ENCODE data around the gene SYP. TPM values are rescaled to one million over a fixed set of nuclear protein-coding genes. Genes with fewer than 3 reads are reported as not detected.
A peak's percentile ranks its signal among the peaks of the same experiment; 100 is the strongest.

SYP gene
- total and polyA plus RNA-seq, 9 of the 15 experiments (the other 6 are each of a cell fraction or from before 2014, with no cell fraction given): 0.48 to 5.1 (median 2.6) TPM

DNA sequence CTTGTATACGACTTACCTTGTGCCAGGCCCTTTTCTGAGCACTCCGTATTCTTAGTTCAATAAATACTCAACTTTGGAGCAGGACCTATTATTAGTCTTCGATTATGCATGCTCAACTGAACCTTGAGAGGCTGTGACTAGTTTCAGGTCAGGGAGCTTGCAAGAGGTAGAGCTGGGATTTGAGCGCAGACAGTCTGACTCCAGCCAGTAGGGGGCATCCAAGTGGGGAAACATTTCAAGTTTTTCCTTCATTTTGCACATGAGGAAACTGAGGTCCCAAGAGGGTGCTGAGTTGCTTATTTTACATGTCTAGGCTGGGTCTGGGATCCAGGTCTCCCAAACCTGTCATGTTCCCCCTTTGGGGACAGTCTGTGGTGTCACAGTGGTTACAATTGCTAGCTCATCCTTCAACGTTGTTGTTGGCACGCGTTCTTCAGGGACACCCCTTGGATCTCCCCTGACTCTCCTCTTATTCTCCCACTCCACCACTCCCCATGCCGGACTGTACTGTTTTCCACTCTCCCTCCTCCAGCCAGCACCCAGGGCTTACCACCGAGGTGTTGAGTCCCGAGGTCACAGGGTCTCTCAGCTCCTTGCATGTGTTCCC, 7.2 kb downstream of the SYP start (continued):
- TF ChIP-seq, protein P1, sequence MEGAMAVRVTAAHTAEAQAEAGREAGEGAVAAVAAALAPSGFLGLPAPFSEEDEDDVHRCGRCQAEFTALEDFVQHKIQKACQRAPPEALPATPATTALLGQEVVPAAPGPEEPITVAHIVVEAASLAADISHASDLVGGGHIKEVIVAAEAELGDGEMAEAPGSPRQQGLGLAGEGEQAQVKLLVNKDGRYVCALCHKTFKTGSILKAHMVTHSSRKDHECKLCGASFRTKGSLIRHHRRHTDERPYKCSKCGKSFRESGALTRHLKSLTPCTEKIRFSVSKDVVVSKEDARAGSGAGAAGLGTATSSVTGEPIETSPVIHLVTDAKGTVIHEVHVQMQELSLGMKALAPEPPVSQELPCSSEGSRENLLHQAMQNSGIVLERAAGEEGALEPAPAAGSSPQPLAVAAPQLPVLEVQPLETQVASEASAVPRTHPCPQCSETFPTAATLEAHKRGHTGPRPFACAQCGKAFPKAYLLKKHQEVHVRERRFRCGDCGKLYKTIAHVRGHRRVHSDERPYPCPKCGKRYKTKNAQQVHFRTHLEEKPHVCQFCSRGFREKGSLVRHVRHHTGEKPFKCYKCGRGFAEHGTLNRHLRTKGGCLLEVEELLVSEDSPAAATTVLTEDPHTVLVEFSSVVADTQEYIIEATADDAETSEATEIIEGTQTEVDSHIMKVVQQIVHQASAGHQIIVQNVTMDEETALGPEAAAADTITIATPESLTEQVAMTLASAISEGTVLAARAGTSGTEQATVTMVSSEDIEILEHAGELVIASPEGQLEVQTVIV (CRISPR knock-in tag; IDR thresholded peaks at IDR 0.05; ENCODE audit: borderline replicate concordance): no peak
- TF ChIP-seq GATA2 (CRISPR knock-in tag; IDR thresholded peaks at IDR 0.05) (no peak), TRIM28 (IDR thresholded peaks at IDR 0.05) (no peak), SREBF2 (CRISPR knock-in tag; IDR thresholded peaks at IDR 0.05) (0 out of 2 replicates have a peak, but pooled peaks have one; percentile 64), TCFL5 (CRISPR knock-in tag; conservative IDR thresholded peaks at IDR 0.05) (no peak), YY1 (IDR thresholded peaks at IDR 0.05; ENCODE audit: borderline replicate concordance in 1 of 3, control insufficient read depth in 1 of 3, extremely low read depth in 1 of 3, insufficient read depth in 3 of 3, insufficient read length in 1 of 3, insufficient replicate concordance in 2 of 3, low read depth in 1 of 3, low read length in 2 of 3) (peak in 1 of 3 experiments; percentile 6), ZNF324 (CRISPR knock-in tag; IDR thresholded peaks at IDR 0.05) (no peak), RAD21 (CRISPR knock-in tag; conservative IDR thresholded peaks at IDR 0.05 in 1 of 2, IDR thresholded peaks at IDR 0.05 in 1 of 2) (peak in 1 of 2 experiments; percentile 35; a peak in 2 of 4 replicates), CCNT2 (IDR thresholded peaks at IDR 0.05; ENCODE audit: borderline replicate concordance, extremely low read depth, insufficient read length, low read depth, low read length) (no peak), MAFG (tag; conservative IDR thresholded peaks at IDR 0.05) (0 out of 2 replicates have a peak, but pooled peaks have one; percentile 21), TAF1 (IDR thresholded peaks at IDR 0.05; ENCODE audit: control insufficient read depth, extremely low read depth, insufficient read depth, low read length, severe bottlenecking) (no peak)
- TF ChIP-seq, protein P2, sequence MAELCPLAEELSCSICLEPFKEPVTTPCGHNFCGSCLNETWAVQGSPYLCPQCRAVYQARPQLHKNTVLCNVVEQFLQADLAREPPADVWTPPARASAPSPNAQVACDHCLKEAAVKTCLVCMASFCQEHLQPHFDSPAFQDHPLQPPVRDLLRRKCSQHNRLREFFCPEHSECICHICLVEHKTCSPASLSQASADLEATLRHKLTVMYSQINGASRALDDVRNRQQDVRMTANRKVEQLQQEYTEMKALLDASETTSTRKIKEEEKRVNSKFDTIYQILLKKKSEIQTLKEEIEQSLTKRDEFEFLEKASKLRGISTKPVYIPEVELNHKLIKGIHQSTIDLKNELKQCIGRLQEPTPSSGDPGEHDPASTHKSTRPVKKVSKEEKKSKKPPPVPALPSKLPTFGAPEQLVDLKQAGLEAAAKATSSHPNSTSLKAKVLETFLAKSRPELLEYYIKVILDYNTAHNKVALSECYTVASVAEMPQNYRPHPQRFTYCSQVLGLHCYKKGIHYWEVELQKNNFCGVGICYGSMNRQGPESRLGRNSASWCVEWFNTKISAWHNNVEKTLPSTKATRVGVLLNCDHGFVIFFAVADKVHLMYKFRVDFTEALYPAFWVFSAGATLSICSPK (IDR thresholded peaks at IDR 0.05; ENCODE audit: borderline replicate concordance): no peak
- TF ChIP-seq, protein P3, sequence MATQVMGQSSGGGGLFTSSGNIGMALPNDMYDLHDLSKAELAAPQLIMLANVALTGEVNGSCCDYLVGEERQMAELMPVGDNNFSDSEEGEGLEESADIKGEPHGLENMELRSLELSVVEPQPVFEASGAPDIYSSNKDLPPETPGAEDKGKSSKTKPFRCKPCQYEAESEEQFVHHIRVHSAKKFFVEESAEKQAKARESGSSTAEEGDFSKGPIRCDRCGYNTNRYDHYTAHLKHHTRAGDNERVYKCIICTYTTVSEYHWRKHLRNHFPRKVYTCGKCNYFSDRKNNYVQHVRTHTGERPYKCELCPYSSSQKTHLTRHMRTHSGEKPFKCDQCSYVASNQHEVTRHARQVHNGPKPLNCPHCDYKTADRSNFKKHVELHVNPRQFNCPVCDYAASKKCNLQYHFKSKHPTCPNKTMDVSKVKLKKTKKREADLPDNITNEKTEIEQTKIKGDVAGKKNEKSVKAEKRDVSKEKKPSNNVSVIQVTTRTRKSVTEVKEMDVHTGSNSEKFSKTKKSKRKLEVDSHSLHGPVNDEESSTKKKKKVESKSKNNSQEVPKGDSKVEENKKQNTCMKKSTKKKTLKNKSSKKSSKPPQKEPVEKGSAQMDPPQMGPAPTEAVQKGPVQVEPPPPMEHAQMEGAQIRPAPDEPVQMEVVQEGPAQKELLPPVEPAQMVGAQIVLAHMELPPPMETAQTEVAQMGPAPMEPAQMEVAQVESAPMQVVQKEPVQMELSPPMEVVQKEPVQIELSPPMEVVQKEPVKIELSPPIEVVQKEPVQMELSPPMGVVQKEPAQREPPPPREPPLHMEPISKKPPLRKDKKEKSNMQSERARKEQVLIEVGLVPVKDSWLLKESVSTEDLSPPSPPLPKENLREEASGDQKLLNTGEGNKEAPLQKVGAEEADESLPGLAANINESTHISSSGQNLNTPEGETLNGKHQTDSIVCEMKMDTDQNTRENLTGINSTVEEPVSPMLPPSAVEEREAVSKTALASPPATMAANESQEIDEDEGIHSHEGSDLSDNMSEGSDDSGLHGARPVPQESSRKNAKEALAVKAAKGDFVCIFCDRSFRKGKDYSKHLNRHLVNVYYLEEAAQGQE (IDR thresholded peaks at IDR 0.05; ENCODE audit: borderline replicate concordance): peak; percentile 39; the same call in 1 of the 2 replicates
- TF ChIP-seq, protein P3 (CRISPR knock-in tag; IDR thresholded peaks at IDR 0.05; ENCODE audit: low read depth): no peak
